Neural progenitor cell (in vitro differentiated cells): ENCODE data around the gene CSRP3. TPM values are rescaled to one million over a fixed set of nuclear protein-coding genes. Genes with fewer than 3 reads are reported as not detected.

Experiments used
- DNase-seq: peaks from one replicate; pipeline ENCODE4 v3.0.0-alpha.2; 2016; ENCODE audit warnings: low spot score
- H2AFZ ChIP-seq: fragments of 200-600 bp; sonication (generic); replicated peaks from 2 replicates; pipeline ENCODE4 v1.6.1; 2016; ENCODE audit warnings: antibody characterized with exemption
- H3F3A ChIP-seq: fragments of 200-600 bp; sonication (generic); 2 replicates; pipeline ENCODE4 v1.6.1; 2016; ENCODE audit warnings: antibody characterized with exemption, low read depth
- H3K27ac ChIP-seq: fragments of 200-600 bp; sonication (generic); 2 replicates; pipeline ENCODE4 v1.5.1; 2016; ENCODE audit warnings: mild to moderate bottlenecking
- H3K27me3 ChIP-seq: fragments of 200-600 bp; sonication (generic); 2 replicates; pipeline ENCODE4 v1.6.1; 2016; ENCODE audit warnings: mild to moderate bottlenecking, moderate library complexity
- H3K36me3 ChIP-seq: fragments of 200-600 bp; sonication (generic); 2 replicates; pipeline ENCODE4 v1.5.1; 2016
- H3K4me1 ChIP-seq: fragments of 200-600 bp; sonication (generic); 2 replicates; pipeline ENCODE4 v1.6.1; 2016; ENCODE audit warnings: mixed run types
- H3K4me2 ChIP-seq: fragments of 200-600 bp; sonication (generic); 2 replicates; pipeline ENCODE4 v1.6.1; 2016
- H3K4me3 ChIP-seq: fragments of 200-600 bp; sonication (generic); 2 replicates; pipeline ENCODE4 v1.5.1; 2016
- H3K79me2 ChIP-seq: fragments of 200-600 bp; sonication (generic); 2 replicates; pipeline ENCODE4 v1.6.1; 2016; ENCODE audit warnings: low read depth
- H3K9ac ChIP-seq: fragments of 200-600 bp; sonication (generic); 2 replicates; pipeline ENCODE4 v1.6.1; 2016
- H3K9me3 ChIP-seq: fragments of 200-600 bp; sonication (generic); 2 replicates; pipeline ENCODE4 v1.5.1; 2016; ENCODE audit warnings: low read depth
- H4K20me1 ChIP-seq: fragments of 200-600 bp; sonication (generic); 2 replicates; pipeline ENCODE4 v1.6.1; 2016; ENCODE audit warnings: low read depth
- H3K27ac Mint-ChIP-seq: 3 replicates; pipeline ENCODE4 v1.8.0; 2021; ENCODE audit warnings: mixed read lengths
- H3K27me3 Mint-ChIP-seq: 2 replicates; pipeline ENCODE4 v1.8.0; 2022; ENCODE audit warnings: low read depth, mild to moderate bottlenecking, inconsistent platforms, moderate library complexity, mixed read lengths; ENCODE audit not compliant: insufficient read depth
- H3K36me3 Mint-ChIP-seq: 3 replicates; pipeline ENCODE4 v1.8.0; 2021; ENCODE audit warnings: mixed read lengths
- H3K4me1 Mint-ChIP-seq: 3 replicates; pipeline ENCODE4 v1.8.0; 2021; ENCODE audit warnings: mixed read lengths
- H3K4me3 Mint-ChIP-seq: 3 replicates; pipeline ENCODE4 v1.8.0; 2021; ENCODE audit warnings: mild to moderate bottlenecking, moderate library complexity, mixed read lengths
- H3K9me3 Mint-ChIP-seq: 3 replicates; pipeline ENCODE4 v1.8.0; 2020; ENCODE audit warnings: mixed read lengths
- EZH2 ChIP-seq: fragments of 200-600 bp; sonication (generic); IDR thresholded peaks from 2 replicates; pipeline ENCODE4 v1.6.1; 2017; ENCODE audit warnings: antibody characterized with exemption, mild to moderate bottlenecking, moderate library complexity
- EZH2phosphoT487 ChIP-seq: fragments of 200-600 bp; sonication (generic); IDR thresholded peaks from 2 replicates; pipeline ENCODE4 v1.6.1; 2017; ENCODE audit warnings: antibody characterized with exemption
- total RNA-seq: library from RNA; depleted of rRNA; stranded (reverse); fragments of >200 nt; gene quantifications from 2 replicates; pipeline ENCODE4 v1.2.3, GENCODE V29; 2015; ENCODE audit warnings: low replicate concordance
- TF ChIP-seq, protein P1 (sequence below): fragments of 200-600 bp; sonication (generic); IDR thresholded peaks from 2 replicates; pipeline ENCODE4 v1.5.1; 2017; ENCODE audit warnings: antibody characterized with exemption, mild to moderate bottlenecking

CSRP3 gene
- total RNA-seq, 1 donor from 2014 or later, result not detected

DNA sequence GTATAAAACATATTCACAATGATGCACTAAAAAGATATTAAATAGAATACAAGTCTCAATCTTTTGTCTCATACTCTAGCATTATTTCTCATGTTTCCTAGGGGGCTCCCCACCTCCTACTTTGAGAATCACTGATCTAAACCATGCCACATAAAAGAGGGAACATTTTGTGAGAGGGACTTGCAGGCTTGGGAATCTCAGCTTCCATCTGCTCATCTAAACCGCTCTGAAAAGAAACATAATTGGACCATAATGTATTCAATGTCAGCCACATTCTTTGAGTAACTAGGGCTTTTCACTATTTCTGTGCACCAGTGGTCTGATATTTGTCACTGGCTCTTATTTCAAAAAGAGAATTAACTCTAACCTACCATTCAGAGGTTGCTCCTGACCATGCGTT lies 6.4 kb upstream of the CSRP3 start:
- peaks cover 2% of the 10 kb centered on the region for H3K9me3 Mint-ChIP-seq
- no peak for DNase-seq
- H3K36me3 ChIP-seq, result no peaks in the 10 kb centered on the region
- H3K79me2 ChIP-seq, result no peaks in the 10 kb centered on the region
- no peak overlapping the region for H3K4me3 ChIP-seq
- no peak overlapping the region for H3K4me2 ChIP-seq
- no peak overlapping the region for H3K27ac ChIP-seq
- no peak overlapping the region for H3K9ac ChIP-seq
- no peak overlapping the region for H2AFZ ChIP-seq
- H3K4me1 ChIP-seq, result peaks cover 13% of the 10 kb centered on the region
- no peaks in the 10 kb centered on the region for H3F3A ChIP-seq
- peaks cover 4% of the 10 kb centered on the region for H3K27me3 Mint-ChIP-seq
- H4K20me1 ChIP-seq, result no peaks in the 10 kb centered on the region
- H3K36me3 Mint-ChIP-seq, result no peaks in the 10 kb centered on the region
- no peak overlapping the region for H3K27ac Mint-ChIP-seq
- no peaks in the 10 kb centered on the region for H3K27me3 ChIP-seq
- no peaks in the 10 kb centered on the region for H3K9me3 ChIP-seq
- no peak overlapping the region for H3K4me3 Mint-ChIP-seq
- H3K4me1 Mint-ChIP-seq, result peaks cover 11% of the 10 kb centered on the region
- TF ChIP-seq, protein P1, sequence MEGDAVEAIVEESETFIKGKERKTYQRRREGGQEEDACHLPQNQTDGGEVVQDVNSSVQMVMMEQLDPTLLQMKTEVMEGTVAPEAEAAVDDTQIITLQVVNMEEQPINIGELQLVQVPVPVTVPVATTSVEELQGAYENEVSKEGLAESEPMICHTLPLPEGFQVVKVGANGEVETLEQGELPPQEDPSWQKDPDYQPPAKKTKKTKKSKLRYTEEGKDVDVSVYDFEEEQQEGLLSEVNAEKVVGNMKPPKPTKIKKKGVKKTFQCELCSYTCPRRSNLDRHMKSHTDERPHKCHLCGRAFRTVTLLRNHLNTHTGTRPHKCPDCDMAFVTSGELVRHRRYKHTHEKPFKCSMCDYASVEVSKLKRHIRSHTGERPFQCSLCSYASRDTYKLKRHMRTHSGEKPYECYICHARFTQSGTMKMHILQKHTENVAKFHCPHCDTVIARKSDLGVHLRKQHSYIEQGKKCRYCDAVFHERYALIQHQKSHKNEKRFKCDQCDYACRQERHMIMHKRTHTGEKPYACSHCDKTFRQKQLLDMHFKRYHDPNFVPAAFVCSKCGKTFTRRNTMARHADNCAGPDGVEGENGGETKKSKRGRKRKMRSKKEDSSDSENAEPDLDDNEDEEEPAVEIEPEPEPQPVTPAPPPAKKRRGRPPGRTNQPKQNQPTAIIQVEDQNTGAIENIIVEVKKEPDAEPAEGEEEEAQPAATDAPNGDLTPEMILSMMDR, result no peak
- TF ChIP-seq EZH2phosphoT487 (no peak), EZH2 (no peak)

DNA sequence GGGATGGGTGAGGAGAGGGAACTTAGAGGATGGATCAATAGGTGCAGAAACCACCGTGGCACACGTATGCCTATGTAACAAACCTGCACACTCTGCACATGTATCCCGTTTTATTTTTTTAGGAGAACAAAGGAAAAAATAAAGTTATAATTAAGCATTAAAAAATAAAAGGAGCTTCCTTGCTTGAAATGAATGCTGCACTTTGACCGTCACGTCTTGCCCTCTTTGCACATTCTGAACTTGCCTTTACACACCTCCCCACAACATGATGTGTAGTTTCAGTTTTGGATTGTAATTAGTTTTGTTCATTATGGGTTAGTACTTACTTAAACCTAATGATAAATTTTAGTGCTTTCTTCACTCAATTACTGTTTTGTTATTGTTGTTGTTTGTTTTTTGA lies 3.1 kb upstream of the CSRP3 start:
- no peak overlapping the region for H3K4me3 Mint-ChIP-seq
- no peak overlapping the region for H3K9ac ChIP-seq
- no peaks in the 10 kb centered on the region for H3K36me3 Mint-ChIP-seq
- no peaks in the 10 kb centered on the region for H3K9me3 ChIP-seq
- no peaks in the 10 kb centered on the region for H4K20me1 ChIP-seq
- DNase-seq, result no peak
- H3K27me3 Mint-ChIP-seq, result peaks cover 8% of the 10 kb centered on the region
- no peaks in the 10 kb centered on the region for H3K79me2 ChIP-seq
- H3K27me3 ChIP-seq, result no peaks in the 10 kb centered on the region
- H3K4me3 ChIP-seq, result no peak overlapping the region
- H3K9me3 Mint-ChIP-seq, result peaks cover 3% of the 10 kb centered on the region
- H3K27ac ChIP-seq, result no peak overlapping the region
- peaks cover 13% of the 10 kb centered on the region for H3K4me1 ChIP-seq
- no peak overlapping the region for H3K4me2 ChIP-seq
- no peaks in the 10 kb centered on the region for H3F3A ChIP-seq
- no peak overlapping the region for H2AFZ ChIP-seq
- peaks cover 11% of the 10 kb centered on the region for H3K4me1 Mint-ChIP-seq
- no peak for TF ChIP-seq EZH2phosphoT487
- TF ChIP-seq, protein P1, result no peak
- TF ChIP-seq EZH2, result no peak
- no peak overlapping the region for H3K27ac Mint-ChIP-seq
- H3K36me3 ChIP-seq, result no peaks in the 10 kb centered on the region

DNA sequence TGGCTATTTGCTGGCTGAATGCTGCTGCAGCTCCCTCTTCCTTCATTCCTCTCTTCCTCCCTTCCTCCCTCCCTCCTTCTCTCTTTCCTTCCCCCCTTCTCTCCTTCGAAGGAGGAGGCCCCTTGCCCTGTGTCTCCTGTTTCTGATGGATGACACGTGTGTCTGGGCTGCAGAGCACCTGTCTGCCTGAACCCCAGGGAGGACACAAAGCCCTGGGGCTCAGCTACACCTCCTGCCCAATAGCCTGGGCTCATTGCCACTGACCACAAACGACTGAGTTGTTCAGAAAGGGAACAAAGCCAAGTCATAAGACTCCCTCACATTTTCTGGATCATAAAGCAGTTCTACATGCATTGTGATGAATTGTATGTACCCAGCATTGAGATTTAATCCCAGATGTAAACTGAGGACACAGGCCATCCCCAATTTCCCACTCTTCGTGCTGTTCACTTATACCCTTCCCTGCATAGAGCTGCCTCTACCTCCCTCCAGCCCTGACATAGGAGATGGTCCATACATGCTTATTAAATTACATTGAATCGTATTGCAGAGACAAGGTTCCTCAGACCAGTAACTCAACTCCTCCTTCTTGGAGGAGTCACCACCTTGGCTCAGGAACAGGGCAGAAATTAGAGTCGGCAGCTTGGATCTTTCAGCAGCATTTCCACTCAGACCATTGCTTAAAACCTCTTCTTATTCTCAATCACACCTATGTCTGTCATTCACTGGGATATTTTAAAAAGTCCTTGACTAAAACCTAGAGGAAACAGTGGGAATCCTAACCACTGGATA lies 1.2 kb downstream of the CSRP3 start:
- no peaks in the 10 kb centered on the region for H3K36me3 Mint-ChIP-seq
- Histone ChIP-seq H3K9ac (no peak overlapping the region), H4K20me1 (no peaks in the 10 kb centered on the region), H3K9me3 (no peaks in the 10 kb centered on the region), H3K79me2 (no peaks in the 10 kb centered on the region), H2AFZ (no peak overlapping the region), H3K27me3 (no peaks in the 10 kb centered on the region), H3F3A (no peaks in the 10 kb centered on the region), H3K36me3 (no peaks in the 10 kb centered on the region), H3K4me2 (no peak overlapping the region), H3K27ac (no peak overlapping the region), H3K4me3 (no peak overlapping the region), H3K4me1 (no peaks in the 10 kb centered on the region)
- H3K4me1 Mint-ChIP-seq, result no peaks in the 10 kb centered on the region
- no peak overlapping the region for H3K27ac Mint-ChIP-seq
- H3K4me3 Mint-ChIP-seq, result no peak overlapping the region
- peaks cover 3% of the 10 kb centered on the region for H3K9me3 Mint-ChIP-seq
- no peak for DNase-seq
- peaks cover 9% of the 10 kb centered on the region for H3K27me3 Mint-ChIP-seq
- TF ChIP-seq EZH2phosphoT487 (no peak), EZH2 (no peak)
- TF ChIP-seq, protein P1, result no peak
